T-helper 1 cell treated with Interleukin-12 subunit alpha and Interleukin-12 subunit beta and Interleukin-4 antibody, amounts not matched to agents 30 ng/mL and 1 ng/mL, for 36 hours (primary cell): ENCODE data around the gene HMGN3. TPM values are rescaled to one million over a fixed set of nuclear protein-coding genes. Genes with fewer than 3 reads are reported as not detected.

Experiments
- intact Hi-C: fragments of 100-400 bp; cut with micrococcal nuclease; formaldehyde crosslinking; loops from one replicate; pipeline ENCODE4 v1.15.1; 2024
- total RNA-seq: library from RNA; stranded (reverse); gene quantifications from 2 replicates; pipeline ENCODE4 v1.2.3, GENCODE V29; 2022

The HMGN3 gene
- total RNA-seq, 1 donor from 2014 or later, result 56.7 TPM

DNA sequence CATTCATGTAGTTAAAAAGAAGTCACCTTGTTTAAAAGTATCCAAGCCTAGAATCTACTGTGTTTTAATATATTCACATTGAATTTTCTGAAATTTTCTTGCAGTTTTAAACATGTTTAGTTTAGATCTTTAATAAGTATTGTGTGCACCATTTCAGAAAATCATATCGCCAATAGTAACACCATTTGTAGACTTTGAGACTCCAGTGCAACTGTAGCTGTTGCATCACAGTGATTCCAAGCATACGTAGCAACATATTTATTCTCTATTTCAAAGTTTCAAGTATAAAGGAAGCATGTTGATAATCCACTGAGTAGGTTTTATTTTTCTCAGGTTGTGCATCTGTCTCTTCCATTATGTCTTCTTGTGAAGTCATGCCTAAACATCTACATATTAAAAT, 46.4 kb downstream of the HMGN3 start:
- intact Hi-C loops, result no loop called here

- intact Hi-C loops, result no loop called here
Observed at GRCh38 chr6:79186564-79186963, 47.9 kb downstream of the HMGN3 start.

DNA sequence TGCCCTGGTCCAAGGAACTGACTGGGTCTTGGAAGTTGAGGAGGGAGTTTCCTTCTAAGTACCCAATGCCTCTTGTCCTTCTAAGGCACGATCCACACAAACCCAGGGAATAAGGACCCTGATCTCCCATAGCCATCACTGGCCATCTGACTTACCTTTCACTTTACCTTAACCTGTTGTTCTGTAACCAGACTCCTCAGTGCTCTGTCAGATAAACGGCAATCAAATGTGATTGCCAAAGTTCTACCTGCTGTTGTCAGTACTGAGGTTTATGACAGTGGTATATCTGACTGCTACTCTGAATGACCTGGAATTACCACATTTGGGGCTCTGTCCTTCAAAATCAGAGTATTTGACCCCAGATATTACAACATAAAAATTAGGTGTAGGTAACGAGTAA, 49.8 kb downstream of the HMGN3 start:
- intact Hi-C loops, result no loop called here

GRCh38 chr6:79184086-79184485, 50.4 kb downstream of the HMGN3 start:
- intact Hi-C loops, result no loop called here

DNA sequence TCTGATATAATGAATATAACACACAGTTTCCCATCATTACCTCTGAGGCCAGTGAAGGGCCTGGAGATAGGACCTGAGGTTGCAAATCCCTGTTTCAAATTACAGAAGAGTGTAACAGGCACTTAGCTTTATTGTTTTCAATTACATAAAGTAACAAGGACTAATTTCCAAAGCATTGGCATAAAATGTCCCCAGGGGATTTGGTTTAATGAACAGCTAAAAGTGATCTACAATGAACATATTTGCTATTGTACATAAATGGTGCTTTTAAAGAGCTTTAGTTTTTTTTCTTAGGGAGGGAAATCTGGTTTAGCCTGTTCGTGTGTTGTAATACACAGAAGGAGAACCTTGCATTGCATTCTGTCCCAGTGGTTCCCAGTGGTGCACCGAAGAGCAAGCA, 54.4 kb downstream of the HMGN3 start:
- intact Hi-C loops, result no loop called here

- intact Hi-C loops, result no loop called here
Observed at GRCh38 chr6:79173378-79173777, 61.1 kb downstream of the HMGN3 start.

GRCh38 chr6:79170959-79171358, 63.5 kb downstream of the HMGN3 start:
- intact Hi-C loops, result no loop called here

DNA sequence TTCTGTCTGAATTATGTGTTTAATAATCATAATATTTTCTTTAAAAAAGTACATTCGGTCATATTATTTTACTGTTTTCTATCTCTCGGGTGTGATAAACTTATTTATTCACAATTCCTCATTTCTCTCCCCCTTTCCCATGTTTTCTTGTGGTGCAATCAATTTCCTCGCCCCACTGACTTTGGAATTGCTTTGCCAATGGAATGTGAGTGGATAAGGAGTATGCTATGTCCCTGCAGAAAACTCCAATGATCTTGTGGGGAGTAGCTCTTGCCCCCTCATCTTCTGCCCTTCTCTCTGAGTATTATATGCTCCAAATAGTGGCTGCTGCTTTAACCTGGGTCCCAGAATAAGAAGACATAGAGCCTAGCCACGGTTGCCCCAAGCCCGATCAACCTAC, 64.1 kb downstream of the HMGN3 start:
- intact Hi-C loops, result no loop called here

- intact Hi-C loops, result no loop called here
Observed at GRCh38 chr6:79168695-79168980, 65.8 kb downstream of the HMGN3 start.

DNA sequence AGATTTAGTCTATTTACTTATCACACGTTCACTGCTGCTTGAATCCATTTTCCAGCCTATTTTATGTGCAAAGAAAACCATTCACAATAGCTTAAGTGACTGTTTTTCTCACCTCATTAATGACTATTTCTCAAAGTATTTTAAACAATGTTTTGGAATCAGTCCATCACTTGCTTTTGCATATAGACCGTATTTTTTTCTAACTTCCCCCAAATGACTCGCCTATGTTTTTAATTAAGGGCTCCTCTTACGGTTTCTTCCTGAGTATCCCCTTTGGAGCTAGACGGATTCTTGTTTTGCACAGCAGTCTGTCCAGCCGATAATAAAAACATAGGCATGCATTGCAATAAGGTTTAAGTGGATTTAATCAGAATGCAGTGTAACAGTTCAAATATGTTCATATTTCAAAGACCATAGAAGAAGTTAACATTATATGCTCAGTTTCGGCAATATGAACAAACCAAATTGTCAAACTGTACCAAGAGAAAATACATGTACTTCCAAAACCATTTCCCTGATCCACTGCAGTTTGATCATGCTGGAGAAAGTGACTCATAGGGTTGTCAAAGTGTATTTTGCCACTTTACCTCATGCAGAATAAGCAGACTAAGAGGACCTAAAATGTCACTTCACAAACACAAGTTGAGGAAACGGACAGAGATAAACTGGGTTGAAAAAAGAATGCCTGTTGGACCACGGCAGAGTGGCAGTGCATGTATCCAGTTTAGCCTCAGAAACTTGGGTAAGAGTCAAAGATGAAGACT, 66.4 kb downstream of the HMGN3 start:
- intact Hi-C loops, result no loop called here

DNA sequence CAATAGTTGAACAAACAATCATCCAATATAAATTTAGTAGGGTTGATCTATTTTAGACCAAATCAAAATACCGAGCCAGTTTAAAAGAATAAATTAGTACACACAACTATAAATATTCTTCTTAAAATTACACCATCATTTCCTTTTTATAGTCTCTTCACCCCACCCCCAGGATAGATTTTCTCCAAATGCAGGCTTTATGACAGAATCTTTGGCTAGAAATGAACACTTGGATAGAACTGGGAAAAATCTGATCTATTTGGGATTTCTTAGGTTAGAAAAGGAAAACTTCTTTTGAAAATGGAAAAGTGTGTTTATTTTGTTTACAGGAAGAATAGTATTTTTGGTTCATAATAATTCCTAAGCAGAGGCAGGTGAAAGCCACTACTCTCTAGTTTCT, 74.6 kb downstream of the HMGN3 start:
- intact Hi-C loops, result no loop called here

GRCh38 chr6:79158856-79159516, 75.5 kb downstream of the HMGN3 start:
- intact Hi-C loops, result no loop called here

GRCh38 chr6:79157961-79158644, 76.4 kb downstream of the HMGN3 start:
- intact Hi-C loops, result no loop called here

DNA sequence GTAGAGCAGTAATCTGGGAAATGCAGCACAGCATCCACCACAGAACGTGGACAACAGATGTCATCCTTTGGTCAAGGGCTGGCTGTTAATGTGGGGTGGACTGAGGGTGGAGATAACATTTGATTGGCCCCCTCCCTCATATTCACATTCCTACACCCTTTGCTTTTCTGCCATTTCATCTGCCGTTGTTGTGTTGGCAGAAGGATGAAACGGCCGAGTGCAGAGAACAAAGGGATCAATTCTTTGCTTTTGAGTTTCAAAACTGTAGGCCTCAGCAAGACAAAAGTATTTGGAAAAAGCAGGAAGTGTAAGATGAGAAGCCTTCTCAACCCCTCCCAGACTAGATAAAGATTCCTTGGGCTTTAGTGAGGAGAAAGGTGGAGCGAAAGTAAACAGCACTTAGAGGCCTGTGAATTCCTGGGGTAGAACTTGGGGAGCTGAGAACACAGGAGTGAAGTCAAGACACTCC, 82.2 kb downstream of the HMGN3 start:
- intact Hi-C loops, result no loop called here

Other genes with a start within 250 kb of the HMGN3 start
- gene PHIP, start 156.4 kb downstream of the HMGN3 start, total RNA-seq, result 35.3 TPM in 2 replicates